ENCODE results near the gene SREK1IP1. TPM values are rescaled to one million over a fixed set of nuclear protein-coding genes. Genes with fewer than 3 reads are reported as not detected.

SREK1IP1 gene
- total and polyA plus RNA-seq, 9 of the 15 experiments (the other 6 are each of a cell fraction or from before 2014, with no cell fraction given), result 6.9 to 45.2 (median 21.7) TPM

DNA sequence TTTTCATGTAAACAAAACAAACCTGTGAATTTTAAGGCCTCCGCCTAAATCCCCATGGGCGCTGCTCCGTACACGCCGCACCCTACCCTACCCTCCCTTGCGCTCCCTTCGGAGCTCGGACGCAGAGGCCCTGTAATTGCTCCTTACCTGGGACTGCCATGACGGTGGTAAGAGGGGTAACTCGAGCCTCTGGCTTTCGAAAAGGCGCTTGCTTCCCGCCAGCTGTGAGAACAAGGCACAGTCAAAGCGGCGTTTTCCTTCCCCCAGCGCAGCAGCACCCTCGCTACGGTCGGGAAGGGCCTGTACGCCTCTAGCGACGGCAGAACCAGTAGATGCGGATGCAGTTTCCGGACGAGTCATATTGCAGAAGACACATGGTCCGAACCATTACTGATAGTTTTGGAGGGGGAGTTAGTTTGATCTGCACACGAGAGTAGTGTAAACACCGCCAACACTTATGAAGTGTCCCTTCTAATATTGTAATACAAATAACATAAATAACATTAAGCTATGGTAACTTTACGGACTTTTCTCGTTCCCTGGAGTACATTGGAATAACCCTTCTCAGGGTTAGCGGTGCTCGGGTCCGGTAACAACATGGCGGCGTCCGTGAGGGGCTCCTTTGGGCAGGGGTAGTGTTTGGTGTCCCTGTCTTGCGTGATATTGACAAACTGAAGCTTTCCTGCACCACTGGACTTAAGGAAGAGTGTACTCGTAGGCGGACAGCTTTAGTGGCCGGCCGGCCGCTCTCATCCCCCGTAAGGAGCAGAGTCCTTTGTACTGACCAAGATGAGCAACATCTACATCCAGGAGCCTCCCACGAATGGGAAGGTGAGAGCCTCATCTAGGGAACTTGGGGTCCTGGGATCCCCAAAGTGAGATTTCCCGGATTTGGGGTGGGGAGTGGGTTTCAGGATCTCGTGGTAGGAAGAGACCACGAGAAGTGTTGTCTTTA, at the start of gene SREK1IP1, which contains the start of gene CWC27 (continued):
- TF ChIP-seq ZNF3 (CRISPR knock-in tag; IDR thresholded peaks at IDR 0.05) (no peak), TEAD1 (CRISPR knock-in tag; IDR thresholded peaks at IDR 0.05) (peak; percentile 28 to 33; a peak in 1 of 4 replicates), DIDO1 (tag; IDR thresholded peaks at IDR 0.05; ENCODE audit: low read depth) (peak; percentile 89), PHF20 (IDR thresholded peaks at IDR 0.05; ENCODE audit: partially characterized antibody) (peak; percentile 91), ZNF778 (CRISPR knock-in tag; IDR thresholded peaks at IDR 0.05) (no peak), NCOA6 (IDR thresholded peaks at IDR 0.05) (no peak), SP1 (CRISPR knock-in tag; IDR thresholded peaks at IDR 0.05) (peak; percentile 67), SPI1 (IDR thresholded peaks at IDR 0.05; ENCODE audit: borderline replicate concordance, low read depth, low read length) (no peak), RNF2 (IDR thresholded peaks at IDR 0.05) (peak; percentile 66; the same call in 1 of the 2 replicates), STAT5B (CRISPR knock-in tag; IDR thresholded peaks at IDR 0.05) (no peak), BCL6 (CRISPR knock-in tag; IDR thresholded peaks at IDR 0.05) (no peak), TRIM28 (IDR thresholded peaks at IDR 0.05) (peak; percentile 56), CHD2 (IDR thresholded peaks at IDR 0.05; ENCODE audit: low read depth, low read length) (no peak), NELFE (IDR thresholded peaks at IDR 0.05; ENCODE audit: insufficient read depth, insufficient read length) (no peak), MTA3 (IDR thresholded peaks at IDR 0.05; ENCODE audit: borderline replicate concordance) (peak; percentile 71; the same call in 1 of the 2 replicates), SMARCA4 (IDR thresholded peaks at IDR 0.05) (peak; percentile 31; the same call in 1 of the 2 replicates), SIX5 (IDR thresholded peaks at IDR 0.05; ENCODE audit: borderline replicate concordance in 1 of 2, insufficient read depth in 1 of 2, low read depth in 1 of 2, low read length in 2 of 2) (peak; percentile 50 to 72; a peak in 3 of 4 replicates)
- TF ChIP-seq, protein P1, sequence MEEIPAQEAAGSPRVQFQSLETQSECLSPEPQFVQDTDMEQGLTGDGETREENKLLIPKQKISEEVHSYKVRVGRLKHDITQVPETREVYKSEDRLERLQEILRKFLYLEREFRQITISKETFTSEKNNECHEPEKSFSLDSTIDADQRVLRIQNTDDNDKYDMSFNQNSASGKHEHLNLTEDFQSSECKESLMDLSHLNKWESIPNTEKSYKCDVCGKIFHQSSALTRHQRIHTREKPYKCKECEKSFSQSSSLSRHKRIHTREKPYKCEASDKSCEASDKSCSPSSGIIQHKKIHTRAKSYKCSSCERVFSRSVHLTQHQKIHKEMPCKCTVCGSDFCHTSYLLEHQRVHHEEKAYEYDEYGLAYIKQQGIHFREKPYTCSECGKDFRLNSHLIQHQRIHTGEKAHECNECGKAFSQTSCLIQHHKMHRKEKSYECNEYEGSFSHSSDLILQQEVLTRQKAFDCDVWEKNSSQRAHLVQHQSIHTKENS (CRISPR knock-in tag; IDR thresholded peaks at IDR 0.05), result no peak
- TF ChIP-seq, protein P2, sequence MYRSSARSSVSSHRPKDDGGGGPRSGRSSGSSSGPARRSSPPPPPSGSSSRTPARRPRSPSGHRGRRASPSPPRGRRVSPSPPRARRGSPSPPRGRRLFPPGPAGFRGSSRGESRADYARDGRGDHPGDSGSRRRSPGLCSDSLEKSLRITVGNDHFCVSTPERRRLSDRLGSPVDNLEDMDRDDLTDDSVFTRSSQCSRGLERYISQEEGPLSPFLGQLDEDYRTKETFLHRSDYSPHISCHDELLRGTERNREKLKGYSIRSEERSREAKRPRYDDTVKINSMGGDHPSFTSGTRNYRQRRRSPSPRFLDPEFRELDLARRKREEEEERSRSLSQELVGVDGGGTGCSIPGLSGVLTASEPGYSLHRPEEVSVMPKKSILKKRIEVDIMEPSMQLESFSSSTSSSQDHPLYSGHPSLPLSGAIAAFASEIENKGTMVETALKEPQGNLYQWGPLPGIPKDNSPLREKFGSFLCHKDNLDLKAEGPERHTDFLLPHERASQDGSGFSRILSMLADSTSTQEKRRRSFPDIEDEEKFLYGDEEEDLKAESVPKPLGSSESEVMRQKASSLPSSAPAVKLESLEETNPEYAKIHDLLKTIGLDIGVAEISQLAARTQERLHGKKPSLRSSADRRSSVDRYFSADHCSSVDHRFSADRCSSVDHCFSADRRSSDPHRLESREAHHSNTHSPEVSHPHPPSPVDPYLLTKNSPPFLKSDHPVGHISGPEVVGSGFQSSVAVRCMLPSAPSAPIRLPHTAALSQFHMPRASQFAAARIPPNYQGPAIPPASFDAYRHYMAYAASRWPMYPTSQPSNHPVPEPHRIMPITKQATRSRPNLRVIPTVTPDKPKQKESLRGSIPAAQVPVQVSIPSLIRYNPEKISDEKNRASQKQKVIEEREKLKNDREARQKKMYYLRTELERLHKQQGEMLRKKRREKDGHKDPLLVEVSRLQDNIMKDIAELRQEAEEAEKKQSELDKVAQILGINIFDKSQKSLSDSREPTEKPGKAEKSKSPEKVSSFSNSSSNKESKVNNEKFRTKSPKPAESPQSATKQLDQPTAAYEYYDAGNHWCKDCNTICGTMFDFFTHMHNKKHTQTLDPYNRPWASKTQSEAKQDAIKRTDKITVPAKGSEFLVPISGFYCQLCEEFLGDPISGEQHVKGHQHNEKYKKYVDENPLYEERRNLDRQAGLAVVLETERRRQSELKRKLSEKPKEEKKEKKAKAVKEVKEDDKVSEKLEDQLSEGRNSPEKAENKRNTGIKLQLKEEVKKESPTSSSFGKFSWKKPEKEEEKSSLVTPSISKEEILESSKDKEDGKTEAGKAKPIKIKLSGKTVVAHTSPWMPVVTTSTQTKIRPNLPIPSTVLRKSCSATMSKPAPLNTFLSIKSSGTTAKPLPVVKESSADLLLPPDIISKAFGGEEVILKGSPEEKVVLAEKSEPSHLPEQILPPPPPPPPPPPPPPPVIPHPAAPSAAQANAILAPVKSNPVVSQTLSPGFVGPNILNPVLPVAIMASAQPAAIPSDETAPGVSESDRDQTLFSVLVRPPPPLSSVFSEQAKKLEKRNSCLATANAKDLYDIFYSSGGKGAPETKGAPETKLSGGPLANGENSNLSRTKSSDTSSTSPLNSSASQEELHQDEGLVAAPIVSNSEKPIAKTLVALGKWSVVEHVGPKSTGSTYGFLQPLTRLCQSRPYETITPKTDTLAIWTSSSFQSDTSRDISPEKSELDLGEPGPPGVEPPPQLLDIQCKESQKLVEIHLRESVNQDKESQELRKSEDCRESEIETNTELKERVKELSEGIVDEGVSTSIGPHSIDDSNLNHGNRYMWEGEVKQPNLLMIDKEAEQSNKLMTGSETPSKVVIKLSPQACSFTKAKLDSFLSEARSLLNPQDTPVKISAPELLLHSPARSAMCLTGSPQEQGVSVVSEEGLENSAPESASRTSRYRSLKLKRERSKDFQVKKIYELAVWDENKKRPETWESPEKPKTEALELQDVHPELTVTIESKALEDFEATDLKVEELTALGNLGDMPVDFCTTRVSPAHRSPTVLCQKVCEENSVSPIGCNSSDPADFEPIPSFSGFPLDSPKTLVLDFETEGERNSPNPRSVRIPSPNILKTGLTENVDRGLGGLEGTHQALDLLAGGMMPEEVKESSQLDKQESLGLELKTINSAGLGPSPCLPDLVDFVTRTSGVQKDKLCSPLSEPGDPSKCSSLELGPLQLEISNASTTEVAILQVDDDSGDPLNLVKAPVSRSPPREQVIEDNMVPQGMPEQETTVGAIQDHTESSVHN (IDR thresholded peaks at IDR 0.05; ENCODE audit: borderline replicate concordance in 1 of 2, low read depth in 1 of 2), result no peak
